Colon (tissue), 2 donors: ENCODE measurements around the gene LCE1B.

ENCODE experiments used
- FAIRE-seq: peaks from 2 replicates; lab custom pipeline; 2012; peaks lifted over from hg19 to GRCh38; lab: Jason Lieb, UNC
- donor health status: control.
- donor health status: control.

Gene LCE1B

DNA sequence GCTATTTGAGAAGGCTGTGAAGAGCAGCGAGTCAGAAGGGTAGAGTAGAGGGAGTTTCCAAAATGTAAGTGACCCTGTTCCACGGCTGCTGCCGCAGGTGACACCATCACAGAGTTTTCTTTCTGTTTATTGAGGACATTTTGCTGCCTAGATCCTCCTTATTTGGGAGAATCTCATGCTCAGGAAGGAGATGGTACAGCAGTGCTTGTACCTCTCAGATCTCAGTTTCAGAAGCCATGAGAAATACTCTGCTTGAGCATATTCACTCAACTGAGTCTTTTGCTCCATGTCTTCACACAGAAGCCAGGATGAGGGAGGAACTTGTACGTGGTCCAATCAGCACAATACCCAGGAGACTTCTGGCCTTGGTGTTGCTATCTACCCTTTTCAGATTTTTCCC is 49.6 kb downstream of the LCE1B start:
- no peak for FAIRE-seq
